Measurements from ENCODE around the gene CC2D2B. TPM values are rescaled to one million over a fixed set of nuclear protein-coding genes. Genes with fewer than 3 reads are reported as not detected.

Gene CC2D2B
- total RNA-seq, 3 donors from 2014 or later (not counting 1 experiment from before 2014, with no cell fraction given), result 0.14 to 0.68 TPM; not detected in 1

GRCh38 chr10:96074776-96075175 is 167.0 kb downstream of the CC2D2B start:
- Histone ChIP-seq H3K36me3 (ENCODE audit: control insufficient read depth, insufficient read depth, low read length) (no peaks in the 10 kb centered on the region), H3K27ac (ENCODE audit: low read length) (no peak overlapping the region), H3K9me3 (ENCODE audit: control insufficient read depth, insufficient read depth, low read length) (no peaks in the 10 kb centered on the region), H3K27me3 (ENCODE audit: control insufficient read depth, insufficient read depth, low read length) (no peaks in the 10 kb centered on the region), H3K4me3 (ENCODE audit: low read length) (no peak overlapping the region), H3K4me1 (ENCODE audit: control insufficient read depth, insufficient read depth, low read length) (no peaks in the 10 kb centered on the region)
- no peak for ATAC-seq
- no peaks in the 10 kb centered on the region for H3K36me3 Mint-ChIP-seq
- no peak for DNase-seq
- no peaks in the 10 kb centered on the region for H3K9me3 Mint-ChIP-seq
- peaks cover 0 to 12% of the 10 kb centered on the region in 2 donors for H3K4me1 Mint-ChIP-seq
- no peak for TF ChIP-seq CTCF (IDR thresholded peaks at IDR 0.05)
- H3K27me3 Mint-ChIP-seq (ENCODE audit: low read depth in 2 of 2), result no peaks in the 10 kb centered on the region
- H3K27ac Mint-ChIP-seq, result no peak overlapping the region
- intact Hi-C loops (cut with micrococcal nuclease), result no loop called here
- no CpG with 5 or more reads among the region's 3 CpGs for WGBS (ENCODE audit: insufficient coverage)
- no peak overlapping the region for H3K4me3 Mint-ChIP-seq

- H3K27me3 Mint-ChIP-seq (ENCODE audit: low read depth in 2 of 2), result no peaks in the 10 kb centered on the region
- H3K9me3 Mint-ChIP-seq, result no peaks in the 10 kb centered on the region
- no peak for TF ChIP-seq CTCF (IDR thresholded peaks at IDR 0.05)
- ATAC-seq (no peak), DNase-seq (no peak)
- Histone ChIP-seq H3K9me3 (ENCODE audit: control insufficient read depth, insufficient read depth, low read length) (no peaks in the 10 kb centered on the region), H3K4me1 (ENCODE audit: control insufficient read depth, insufficient read depth, low read length) (no peaks in the 10 kb centered on the region), H3K27ac (ENCODE audit: low read length) (no peak overlapping the region), H3K4me3 (ENCODE audit: low read length) (no peak overlapping the region), H3K27me3 (ENCODE audit: control insufficient read depth, insufficient read depth, low read length) (no peaks in the 10 kb centered on the region), H3K36me3 (ENCODE audit: control insufficient read depth, insufficient read depth, low read length) (no peaks in the 10 kb centered on the region)
- H3K4me3 Mint-ChIP-seq, result no peak overlapping the region
- H3K36me3 Mint-ChIP-seq, result peaks cover 6% of the 10 kb centered on the region
- H3K4me1 Mint-ChIP-seq, result peaks cover 0 to 12% of the 10 kb centered on the region in 2 donors
- 94% methylated on average over 2 of the region's 2 CpGs for WGBS (ENCODE audit: insufficient coverage)
- intact Hi-C loops (cut with micrococcal nuclease), result no loop called here
- H3K27ac Mint-ChIP-seq, result no peak overlapping the region
These were observed 168.2 kb downstream of the CC2D2B start for GRCh38 chr10:96075977-96076376.

- DNase-seq (no peak), ATAC-seq (no peak)
- no peak for TF ChIP-seq CTCF (IDR thresholded peaks at IDR 0.05)
- H3K27me3 Mint-ChIP-seq (ENCODE audit: low read depth in 2 of 2), result no peaks in the 10 kb centered on the region
- peaks cover 4% of the 10 kb centered on the region for H3K36me3 ChIP-seq (ENCODE audit: control insufficient read depth, insufficient read depth, low read length)
- H3K27ac ChIP-seq (ENCODE audit: low read length), result no peak overlapping the region
- H3K4me3 Mint-ChIP-seq, result no peak overlapping the region
- no peaks in the 10 kb centered on the region for H3K27me3 ChIP-seq (ENCODE audit: control insufficient read depth, insufficient read depth, low read length)
- intact Hi-C loops (cut with micrococcal nuclease), result no loop called here
- WGBS (ENCODE audit: insufficient coverage), result no CpG with 5 or more reads among the region's 3 CpGs
- no peaks in the 10 kb centered on the region for H3K9me3 Mint-ChIP-seq
- peaks cover 0 to 12% of the 10 kb centered on the region in 2 donors for H3K4me1 Mint-ChIP-seq
- no peak overlapping the region for H3K4me3 ChIP-seq (ENCODE audit: low read length)
- H3K4me1 ChIP-seq (ENCODE audit: control insufficient read depth, insufficient read depth, low read length), result no peaks in the 10 kb centered on the region
- H3K27ac Mint-ChIP-seq, result no peak overlapping the region
- no peaks in the 10 kb centered on the region for H3K9me3 ChIP-seq (ENCODE audit: control insufficient read depth, insufficient read depth, low read length)
- peaks cover 6% of the 10 kb centered on the region for H3K36me3 Mint-ChIP-seq
These were observed 169.4 kb downstream of the CC2D2B start for GRCh38 chr10:96077156-96077555.

GRCh38 chr10:96082153-96082552 is 174.4 kb downstream of the CC2D2B start:
- no peaks in the 10 kb centered on the region for H3K9me3 ChIP-seq (ENCODE audit: control insufficient read depth, insufficient read depth, low read length)
- no peak overlapping the region for H3K27ac ChIP-seq (ENCODE audit: low read length)
- no peaks in the 10 kb centered on the region for H3K4me1 ChIP-seq (ENCODE audit: control insufficient read depth, insufficient read depth, low read length)
- H3K4me3 Mint-ChIP-seq, result no peak overlapping the region
- H3K9me3 Mint-ChIP-seq, result no peaks in the 10 kb centered on the region
- H3K4me3 ChIP-seq (ENCODE audit: low read length), result no peak overlapping the region
- no peak overlapping the region for H3K27ac Mint-ChIP-seq
- TF ChIP-seq CTCF (IDR thresholded peaks at IDR 0.05), result no peak
- peaks cover 6% of the 10 kb centered on the region for H3K36me3 Mint-ChIP-seq
- peaks cover 0 to 5% of the 10 kb centered on the region in 2 donors for H3K4me1 Mint-ChIP-seq
- H3K27me3 Mint-ChIP-seq (ENCODE audit: low read depth in 2 of 2), result no peaks in the 10 kb centered on the region
- H3K27me3 ChIP-seq (ENCODE audit: control insufficient read depth, insufficient read depth, low read length), result no peaks in the 10 kb centered on the region
- intact Hi-C loops (cut with micrococcal nuclease), result no loop called here
- peaks cover 5% of the 10 kb centered on the region for H3K36me3 ChIP-seq (ENCODE audit: control insufficient read depth, insufficient read depth, low read length)
- ATAC-seq, result no peak
- DNase-seq, result no peak
- 80% methylated on average over 2 of the region's 2 CpGs for WGBS (ENCODE audit: insufficient coverage)

All from natural killer cell (primary cell).